Calu3 (cell line): ENCODE data around the gene DUSP9. TPM values are rescaled to one million over a fixed set of nuclear protein-coding genes. Genes with fewer than 3 reads are reported as not detected.

Experiments used
- Bru-seq: library from RNA; stranded (reverse); fragments of 400-500 nt; gene quantifications from one replicate; lab custom pipeline; 2021; lab: Mats Ljungman, UMichigan
- BruChase-seq, 2 experiments: library from RNA; stranded (reverse); fragments of 400-500 nt; gene quantifications; one replicate each; lab custom pipeline; 2021; lab: Mats Ljungman, UMichigan
- BruUV-seq: library from RNA; stranded (reverse); fragments of 400-500 nt; replicated peaks from 2 replicates; lab custom pipeline; 2021; lab: Mats Ljungman, UMichigan
- CTCF ChIA-PET: fragments of 300-600 bp; sonication (Branson Sonifier 250); formaldehyde crosslinking; loops from one replicate; lab custom pipeline; 2022; ENCODE audit warnings: antibody characterized with exemption; lab: Charles Lee
- DNase-seq: peaks from one replicate; pipeline ENCODE4 v3.0.0; 2022
- H3K27ac Mint-ChIP-seq: one replicate; pipeline ENCODE4 v1.8.0; 2022; ENCODE audit warnings: mixed read lengths; ENCODE audit not compliant: unreplicated experiment
- H3K27me3 Mint-ChIP-seq: one replicate; pipeline ENCODE4 v1.8.0; 2022; ENCODE audit warnings: mixed read lengths; ENCODE audit not compliant: unreplicated experiment
- H3K36me3 Mint-ChIP-seq: one replicate; pipeline ENCODE4 v1.8.0; 2022; ENCODE audit warnings: mild to moderate bottlenecking, moderate library complexity, mixed read lengths; ENCODE audit not compliant: insufficient read depth, unreplicated experiment
- H3K4me1 Mint-ChIP-seq: one replicate; pipeline ENCODE4 v1.8.0; 2022; ENCODE audit warnings: mild to moderate bottlenecking, low read depth, mixed read lengths; ENCODE audit not compliant: unreplicated experiment
- H3K4me3 Mint-ChIP-seq: one replicate; pipeline ENCODE4 v1.8.0; 2022; ENCODE audit warnings: mild to moderate bottlenecking, low read depth, moderate library complexity, mixed read lengths; ENCODE audit not compliant: unreplicated experiment
- H3K9me3 Mint-ChIP-seq: one replicate; pipeline ENCODE4 v1.8.0; 2022; ENCODE audit warnings: low read depth, mixed read lengths; ENCODE audit not compliant: unreplicated experiment
- CTCF ChIP-seq: fragments of 200-600 bp; IDR thresholded peaks from one replicate; pipeline ENCODE4 v1.8.0; 2022; ENCODE audit warnings: antibody characterized with exemption; ENCODE audit not compliant: unreplicated experiment
- intact Hi-C: fragments of 100-400 bp; cut with micrococcal nuclease; formaldehyde crosslinking; loops from one replicate; pipeline ENCODE4 v1.10.0; 2022; ENCODE audit not compliant: unreplicated experiment
- long read RNA-seq: library from polyadenylated mRNA; stranded (forward); transcript quantifications from one replicate; pipeline ENCODE4 v2.0.0, GENCODE V29; 2022
- total RNA-seq: library from RNA; stranded (reverse); gene quantifications from 2 replicates; pipeline ENCODE4 v1.2.3, GENCODE V29; 2022

DUSP9 gene
- total RNA-seq (0.19 and 0.27 TPM in 2 replicates), Bru-seq, nascent RNA (percentile 8 among the genes with signal in this experiment), BruChase-seq, experiment 1, labeled RNA remaining after a 6-hour chase (percentile 16 among the genes with signal in this experiment), BruChase-seq, experiment 2, labeled RNA remaining after a 2-hour chase (not detected)
- long read RNA-seq, result 0 reads

GRCh38 chrX:153646620-153647373, at the start of gene DUSP9:
Gene DUSP9 (plus strand): TSS chrX:153647203. CDS start chrX:153647954, 751 bp downstream.
- BruUV-seq, result no TSS peak
- intact Hi-C loops, result no loop called here
- no peak within 1 kb of the TSS for H3K27ac Mint-ChIP-seq
- H3K4me3 Mint-ChIP-seq, result no peak within 1 kb of the TSS
- peak; percentile 32 for DNase-seq
- CTCF ChIA-PET, result interaction anchor here (0.5 to 1.6 kb wide), 2 partner anchors 21 kb away, joined by 3 to 6 read pairs; no protein-coding TSS in a partner anchor
- H3K4me1 Mint-ChIP-seq, result peaks cover 7% of the 10 kb centered on the region
- peaks cover 58% of the 10 kb centered on the region for H3K27me3 Mint-ChIP-seq
- no peak for TF ChIP-seq CTCF
- peaks cover 6% of the 10 kb centered on the region for H3K36me3 Mint-ChIP-seq
- no peaks in the 10 kb centered on the region for H3K9me3 Mint-ChIP-seq

- peak within 1 kb of the TSS; percentile 57 for H3K27ac Mint-ChIP-seq
- peaks cover 35% of the 10 kb centered on the region for H3K4me1 Mint-ChIP-seq
- CTCF ChIA-PET, result interaction anchor here (1.6 kb wide), 1 partner anchor 38 kb away, joined by 3 read pairs; no protein-coding TSS in a partner anchor
- H3K36me3 Mint-ChIP-seq, result peaks cover 24% of the 10 kb centered on the region
- peak within 1 kb of the TSS; percentile 69 for H3K4me3 Mint-ChIP-seq
- H3K27me3 Mint-ChIP-seq, result peaks cover 12% of the 10 kb centered on the region
- H3K9me3 Mint-ChIP-seq, result no peaks in the 10 kb centered on the region
- intact Hi-C loops, result no loop called here
- peak; percentile 30 for DNase-seq
- TF ChIP-seq CTCF, result no peak
- no TSS peak for BruUV-seq
Measured at GRCh38 chrX:153598541-153599191, 48.3 kb upstream of the DUSP9 start, which contains the start of gene CCNQ. Gene CCNQ (minus strand): TSS chrX:153599139. CDS start chrX:153599073, 66 bp downstream.

GRCh38 chrX:153599192-153600031, 47.6 kb upstream of the DUSP9 start:
- Mint-ChIP-seq H3K27ac (peak overlapping the region; percentile 57), H3K27me3 (peaks cover 17% of the 10 kb centered on the region), H3K36me3 (peaks cover 25% of the 10 kb centered on the region), H3K4me1 (peaks cover 35% of the 10 kb centered on the region), H3K9me3 (no peaks in the 10 kb centered on the region), H3K4me3 (peak overlapping the region; percentile 69)
- CTCF ChIA-PET, result interaction anchor here (0.5 to 1.6 kb wide), 3 partner anchors 37 to 261 kb away, joined by 3 read pairs; no protein-coding TSS in a partner anchor
- peak; percentile 94 for DNase-seq
- TF ChIP-seq CTCF, result no peak
- no TSS peak for BruUV-seq
- intact Hi-C loops, result no loop called here
